Measurements from ENCODE around the gene LRIG1.

LRIG1 gene

DNA sequence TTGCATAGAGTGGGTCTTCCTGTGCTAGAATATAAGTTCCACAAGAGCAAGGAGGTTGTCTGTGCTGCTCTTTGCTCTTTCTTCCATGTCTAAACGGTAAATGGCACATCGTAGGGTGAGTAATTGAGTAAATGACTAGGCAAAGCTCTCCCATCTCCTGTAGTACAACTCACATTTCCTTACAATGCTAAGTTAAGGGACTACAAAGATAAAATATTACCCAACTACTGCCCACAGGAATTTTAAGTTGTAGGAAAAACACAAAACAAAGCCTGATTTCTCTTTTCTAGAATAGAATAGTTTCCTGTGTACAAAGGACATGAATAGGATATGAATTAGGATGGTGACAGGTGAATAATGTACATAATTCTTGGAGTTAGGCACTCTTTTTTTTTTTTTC is 19.9 kb upstream of the LRIG1 start:
- TF ChIP-seq, protein P1, sequence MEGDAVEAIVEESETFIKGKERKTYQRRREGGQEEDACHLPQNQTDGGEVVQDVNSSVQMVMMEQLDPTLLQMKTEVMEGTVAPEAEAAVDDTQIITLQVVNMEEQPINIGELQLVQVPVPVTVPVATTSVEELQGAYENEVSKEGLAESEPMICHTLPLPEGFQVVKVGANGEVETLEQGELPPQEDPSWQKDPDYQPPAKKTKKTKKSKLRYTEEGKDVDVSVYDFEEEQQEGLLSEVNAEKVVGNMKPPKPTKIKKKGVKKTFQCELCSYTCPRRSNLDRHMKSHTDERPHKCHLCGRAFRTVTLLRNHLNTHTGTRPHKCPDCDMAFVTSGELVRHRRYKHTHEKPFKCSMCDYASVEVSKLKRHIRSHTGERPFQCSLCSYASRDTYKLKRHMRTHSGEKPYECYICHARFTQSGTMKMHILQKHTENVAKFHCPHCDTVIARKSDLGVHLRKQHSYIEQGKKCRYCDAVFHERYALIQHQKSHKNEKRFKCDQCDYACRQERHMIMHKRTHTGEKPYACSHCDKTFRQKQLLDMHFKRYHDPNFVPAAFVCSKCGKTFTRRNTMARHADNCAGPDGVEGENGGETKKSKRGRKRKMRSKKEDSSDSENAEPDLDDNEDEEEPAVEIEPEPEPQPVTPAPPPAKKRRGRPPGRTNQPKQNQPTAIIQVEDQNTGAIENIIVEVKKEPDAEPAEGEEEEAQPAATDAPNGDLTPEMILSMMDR (IDR thresholded peaks at IDR 0.05; ENCODE audit: low read depth, low read length) = no peak
- no peak for DNase-seq (ENCODE audit: extremely low read depth, low read depth)

DNA sequence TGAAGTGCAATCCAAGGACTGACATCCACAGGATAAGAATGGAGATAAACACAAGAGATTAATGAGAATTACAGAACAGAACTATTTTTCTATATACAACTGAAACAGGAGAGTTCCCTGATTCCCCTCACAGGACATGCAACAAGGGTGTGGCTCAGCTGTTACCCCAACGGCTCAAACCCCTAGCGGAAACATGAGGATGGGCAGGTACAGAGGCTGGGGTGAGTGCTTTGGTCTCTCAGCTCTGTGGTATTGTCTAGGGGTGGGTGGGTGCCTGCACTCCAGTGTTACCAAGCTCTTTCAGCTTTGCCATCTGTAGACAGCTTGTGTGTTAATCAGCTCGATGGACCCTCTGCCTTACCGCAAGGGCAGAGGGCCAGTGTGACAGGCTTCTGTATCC is 17.8 kb upstream of the LRIG1 start:
- DNase-seq (ENCODE audit: extremely low read depth, low read depth) = no peak
- TF ChIP-seq, protein P1 (IDR thresholded peaks at IDR 0.05; ENCODE audit: low read depth, low read length) = no peak

DNA sequence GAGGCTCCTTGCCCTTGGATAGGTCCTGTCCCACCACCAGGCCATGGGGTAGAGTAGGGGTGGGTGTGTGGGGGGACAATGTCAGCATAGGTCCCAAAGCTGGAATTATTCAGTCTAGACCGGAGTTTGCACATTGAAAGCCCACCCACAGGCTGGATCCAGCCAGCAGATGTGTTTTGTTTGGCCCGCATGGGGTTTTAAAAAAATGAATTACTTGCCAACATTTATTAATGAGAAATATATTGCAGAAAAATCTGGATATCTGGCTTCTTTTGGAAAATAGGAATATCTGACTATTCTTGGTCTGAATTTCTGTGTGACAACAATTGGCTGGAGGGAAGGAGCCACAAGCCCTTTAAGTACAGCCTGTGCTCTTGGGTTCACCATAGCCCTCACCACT is 17.3 kb upstream of the LRIG1 start:
- TF ChIP-seq, protein P1 (IDR thresholded peaks at IDR 0.05; ENCODE audit: low read depth, low read length) = no peak
- no peak for DNase-seq (ENCODE audit: extremely low read depth, low read depth)

DNA sequence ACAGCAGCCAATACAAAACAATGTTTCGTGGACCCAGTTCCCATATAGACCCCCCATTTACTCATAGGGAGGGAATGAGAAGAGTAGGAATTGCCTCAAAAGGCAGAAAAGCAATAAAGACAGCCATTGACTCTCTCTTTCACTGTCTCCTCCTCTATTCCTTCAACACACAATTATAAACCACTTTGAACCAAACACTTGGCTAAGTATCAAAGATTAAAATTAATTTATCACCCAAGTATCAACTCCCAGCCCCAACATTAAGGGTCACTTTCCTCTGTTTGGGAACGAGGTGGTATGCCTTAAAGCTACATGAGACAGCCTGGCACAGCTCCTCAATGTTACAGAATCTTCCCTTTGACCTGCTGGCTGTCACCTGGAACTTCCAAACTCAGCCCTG is 16.4 kb upstream of the LRIG1 start:
- TF ChIP-seq, protein P1 (IDR thresholded peaks at IDR 0.05; ENCODE audit: low read depth, low read length) = no peak
- DNase-seq (ENCODE audit: extremely low read depth, low read depth) = no peak

DNA sequence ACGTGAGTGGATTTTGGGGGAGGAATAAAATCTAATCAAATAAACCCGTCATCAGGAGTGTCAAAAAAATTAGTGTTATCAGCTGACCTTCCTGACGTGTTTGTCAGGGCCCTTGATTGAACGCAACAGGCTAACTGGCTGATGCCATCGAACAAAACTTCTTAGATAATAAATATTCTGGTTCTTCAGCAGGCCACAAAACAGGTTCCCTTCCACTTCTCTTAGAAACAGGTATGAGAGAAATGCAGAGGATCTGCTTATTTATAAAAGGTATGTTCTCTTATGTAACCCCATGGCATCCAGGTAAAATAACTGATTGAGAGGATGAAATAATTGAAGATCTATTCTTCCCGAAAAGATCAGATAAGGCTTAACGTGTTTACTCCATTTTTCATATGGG is 7.6 kb upstream of the LRIG1 start:
- DNase-seq (ENCODE audit: extremely low read depth, low read depth) = no peak
- TF ChIP-seq, protein P1 (IDR thresholded peaks at IDR 0.05; ENCODE audit: low read depth, low read length) = no peak

DNA sequence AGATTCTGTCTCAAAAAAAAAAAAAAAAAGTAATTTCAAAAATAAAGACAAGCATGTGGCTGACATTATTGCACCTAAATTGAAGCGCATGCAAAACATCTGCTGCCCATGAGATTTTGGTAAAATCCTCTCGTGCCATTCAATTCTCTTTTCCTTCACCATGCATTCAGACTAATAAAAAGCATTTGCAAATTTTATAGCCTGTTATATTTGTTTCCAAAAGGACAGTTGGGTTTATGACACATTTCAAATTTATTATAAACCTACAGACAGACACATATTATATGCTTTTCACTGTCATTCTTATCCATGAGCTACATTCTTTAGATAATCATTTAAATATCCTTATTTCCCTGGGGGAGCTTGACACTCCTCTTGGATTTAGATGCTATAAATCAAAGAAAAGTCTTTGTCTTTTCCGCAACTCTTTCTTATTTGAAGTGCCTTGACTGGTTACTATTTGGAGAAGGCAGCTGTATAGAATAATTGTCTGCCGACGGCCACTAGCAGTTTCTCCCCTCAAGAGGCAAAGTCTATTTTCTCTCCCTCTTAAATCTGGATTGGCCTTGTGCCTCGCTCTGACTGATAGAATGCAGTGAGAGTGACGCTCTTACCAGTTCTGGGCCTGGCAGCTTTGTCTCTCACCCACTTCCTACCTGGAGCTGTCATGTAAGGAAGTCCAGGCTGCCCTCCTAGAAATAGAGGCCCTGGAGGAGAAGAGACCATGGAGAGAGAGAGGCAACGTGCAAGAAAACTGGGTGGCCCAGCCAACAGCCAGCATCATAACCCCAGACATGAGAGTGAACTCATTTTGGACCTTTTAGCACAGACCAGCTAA is 6.8 kb upstream of the LRIG1 start:
- TF ChIP-seq, protein P1 (IDR thresholded peaks at IDR 0.05; ENCODE audit: low read depth, low read length) = no peak
- DNase-seq (ENCODE audit: extremely low read depth, low read depth) = no peak

DNA sequence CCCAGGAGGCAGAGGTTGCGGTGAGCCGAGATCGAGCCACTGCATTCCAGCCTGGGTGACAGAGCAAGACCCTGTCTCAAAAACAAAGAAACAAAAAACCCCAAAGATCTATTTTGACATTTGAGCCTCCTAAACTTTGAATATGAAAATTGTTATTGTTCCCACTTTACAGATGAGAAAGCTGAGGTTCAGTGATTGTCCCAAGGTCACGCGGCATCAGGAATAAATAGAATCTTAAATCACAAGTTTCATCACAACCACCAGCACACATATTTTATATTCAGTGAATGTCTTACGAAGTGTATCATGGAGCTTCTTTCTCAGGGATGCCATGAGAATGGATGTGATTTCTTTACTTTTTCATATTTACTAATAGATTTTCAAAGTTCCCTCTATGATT is 5.3 kb upstream of the LRIG1 start:
- TF ChIP-seq, protein P1 (IDR thresholded peaks at IDR 0.05; ENCODE audit: low read depth, low read length) = no peak
- DNase-seq (ENCODE audit: extremely low read depth, low read depth) = no peak
